ENCODE measurements around the gene PRPF19. TPM values are rescaled to one million over a fixed set of nuclear protein-coding genes. Genes with fewer than 3 reads are reported as not detected.

PRPF19 gene
- total RNA-seq, 1 donor from 2014 or later = 34.5 TPM

- Histone ChIP-seq H3K36me3 (no peaks in the 10 kb centered on the region), H2AFZ (replicated peaks) (no peak overlapping the region), H3K4me2 (no peak overlapping the region), H3F3A (ENCODE audit: low read depth) (no peaks in the 10 kb centered on the region), H3K27me3 (no peaks in the 10 kb centered on the region), H3K4me1 (no peaks in the 10 kb centered on the region), H4K20me1 (ENCODE audit: low read depth) (no peaks in the 10 kb centered on the region), H3K79me2 (ENCODE audit: low read depth) (no peaks in the 10 kb centered on the region), H3K4me3 (no peak overlapping the region), H3K9me3 (ENCODE audit: low read depth) (no peaks in the 10 kb centered on the region), H3K9ac (no peak overlapping the region), H3K27ac (no peak overlapping the region)
- Mint-ChIP-seq H3K4me3 (no peak overlapping the region), H3K27ac (no peak overlapping the region), H3K9me3 (no peaks in the 10 kb centered on the region), H3K27me3 (ENCODE audit: insufficient read depth, low read depth) (peaks cover 2% of the 10 kb centered on the region), H3K36me3 (peaks cover 19% of the 10 kb centered on the region), H3K4me1 (no peaks in the 10 kb centered on the region)
- DNase-seq (ENCODE audit: low spot score) = no peak
- TF ChIP-seq EZH2 (IDR thresholded peaks at IDR 0.05) = no peak
- no peak for TF ChIP-seq EZH2phosphoT487 (IDR thresholded peaks at IDR 0.05)
- no peak for TF ChIP-seq CTCF (IDR thresholded peaks at IDR 0.05)
Observed at GRCh38 chr11:60890696-60891095, 15.7 kb downstream of the PRPF19 start.

- no peaks in the 10 kb centered on the region for H4K20me1 ChIP-seq (ENCODE audit: low read depth)
- no peak for DNase-seq (ENCODE audit: low spot score)
- no peaks in the 10 kb centered on the region for H3F3A ChIP-seq (ENCODE audit: low read depth)
- no peak overlapping the region for H3K4me3 ChIP-seq
- H3K27ac ChIP-seq = no peak overlapping the region
- H3K9me3 ChIP-seq (ENCODE audit: low read depth) = no peaks in the 10 kb centered on the region
- Mint-ChIP-seq H3K9me3 (peaks cover 2% of the 10 kb centered on the region), H3K4me1 (no peaks in the 10 kb centered on the region), H3K36me3 (peaks cover 14% of the 10 kb centered on the region), H3K4me3 (no peak overlapping the region), H3K27me3 (ENCODE audit: insufficient read depth, low read depth) (peaks cover 2% of the 10 kb centered on the region), H3K27ac (no peak overlapping the region)
- H3K9ac ChIP-seq = no peak overlapping the region
- no peak for TF ChIP-seq EZH2phosphoT487 (IDR thresholded peaks at IDR 0.05)
- no peaks in the 10 kb centered on the region for H3K27me3 ChIP-seq
- H3K36me3 ChIP-seq = no peaks in the 10 kb centered on the region
- H2AFZ ChIP-seq (replicated peaks) = no peak overlapping the region
- H3K79me2 ChIP-seq (ENCODE audit: low read depth) = no peaks in the 10 kb centered on the region
- no peak overlapping the region for H3K4me2 ChIP-seq
- H3K4me1 ChIP-seq = no peaks in the 10 kb centered on the region
Observed at GRCh38 chr11:60889869-60890311, 16.5 kb downstream of the PRPF19 start.

GRCh38 chr11:60887556-60887955 is 18.8 kb downstream of the PRPF19 start:
- Mint-ChIP-seq H3K36me3 (peaks cover 21% of the 10 kb centered on the region), H3K27me3 (ENCODE audit: insufficient read depth, low read depth) (peaks cover 2% of the 10 kb centered on the region), H3K27ac (no peak overlapping the region), H3K9me3 (peaks cover 2% of the 10 kb centered on the region), H3K4me1 (no peaks in the 10 kb centered on the region), H3K4me3 (no peak overlapping the region)
- H3K4me1 ChIP-seq = no peaks in the 10 kb centered on the region
- no peaks in the 10 kb centered on the region for H3K27me3 ChIP-seq
- H3K9ac ChIP-seq = no peak overlapping the region
- H3K79me2 ChIP-seq (ENCODE audit: low read depth) = no peaks in the 10 kb centered on the region
- H3K9me3 ChIP-seq (ENCODE audit: low read depth) = no peaks in the 10 kb centered on the region
- no peaks in the 10 kb centered on the region for H3K36me3 ChIP-seq
- H3K27ac ChIP-seq = no peak overlapping the region
- H4K20me1 ChIP-seq (ENCODE audit: low read depth) = no peaks in the 10 kb centered on the region
- DNase-seq (ENCODE audit: low spot score) = peak; percentile 70
- no peaks in the 10 kb centered on the region for H3F3A ChIP-seq (ENCODE audit: low read depth)
- H3K4me3 ChIP-seq = no peak overlapping the region
- H2AFZ ChIP-seq (replicated peaks) = no peak overlapping the region
- H3K4me2 ChIP-seq = no peak overlapping the region
- no peak for TF ChIP-seq EZH2phosphoT487 (IDR thresholded peaks at IDR 0.05)
- no peak for TF ChIP-seq EZH2 (IDR thresholded peaks at IDR 0.05)
- TF ChIP-seq CTCF (IDR thresholded peaks at IDR 0.05) = peak; percentile 66

- Histone ChIP-seq H3K27me3 (no peaks in the 10 kb centered on the region), H3K9ac (no peak overlapping the region), H3K79me2 (ENCODE audit: low read depth) (no peaks in the 10 kb centered on the region), H4K20me1 (ENCODE audit: low read depth) (no peaks in the 10 kb centered on the region), H3F3A (ENCODE audit: low read depth) (no peaks in the 10 kb centered on the region), H3K9me3 (ENCODE audit: low read depth) (no peaks in the 10 kb centered on the region), H3K27ac (no peak overlapping the region), H3K4me3 (no peak overlapping the region), H3K36me3 (no peaks in the 10 kb centered on the region), H2AFZ (replicated peaks) (no peak overlapping the region), H3K4me2 (no peak overlapping the region), H3K4me1 (no peaks in the 10 kb centered on the region)
- Mint-ChIP-seq H3K27me3 (ENCODE audit: insufficient read depth, low read depth) (peaks cover 2% of the 10 kb centered on the region), H3K27ac (peak overlapping the region; percentile 51), H3K36me3 (peaks cover 13% of the 10 kb centered on the region), H3K4me1 (peaks cover 22% of the 10 kb centered on the region), H3K9me3 (peaks cover 2% of the 10 kb centered on the region), H3K4me3 (peak overlapping the region; percentile 3)
- no peak for DNase-seq (ENCODE audit: low spot score)
- TF ChIP-seq EZH2 (IDR thresholded peaks at IDR 0.05) (no peak), CTCF (IDR thresholded peaks at IDR 0.05) (no peak), EZH2phosphoT487 (IDR thresholded peaks at IDR 0.05) (no peak)
Observed at GRCh38 chr11:60880643-60881282, 25.6 kb downstream of the PRPF19 start.

All from neural progenitor cell (in vitro differentiated cells).